Endothelial cell of umbilical vein (primary cell): ENCODE data around the gene STK10. TPM values are rescaled to one million over a fixed set of nuclear protein-coding genes. Genes with fewer than 3 reads are reported as not detected.

Source experiments
- BruUV-seq: library from RNA; stranded (reverse); fragments of 400-500 nt; replicated peaks from 2 replicates; lab custom pipeline; 2021; lab: Mats Ljungman, UMichigan
- CTCF ChIA-PET: fragments of 300-600, 350-600 bp; sonication (Branson Sonifier 250); formaldehyde crosslinking; loops from one replicate; lab custom pipeline; 2021; ENCODE audit warnings: antibody characterized with exemption, inconsistent platforms; lab: Charles Lee
- POLR2A ChIA-PET: fragments of 300-600, 350-600 bp; sonication (Branson Sonifier 250); formaldehyde crosslinking; loops from one replicate; lab custom pipeline; 2021; ENCODE audit warnings: antibody characterized with exemption, inconsistent platforms; lab: Charles Lee
- DNase-seq: peaks from one replicate; pipeline ENCODE4 v3.0.0-alpha.2; 2011; ENCODE audit warnings: low read depth, low spot score
- FAIRE-seq: peaks from 2 replicates; lab custom pipeline; 2011; peaks lifted over from hg19 to GRCh38; lab: Jason Lieb, UNC
- H2AFZ ChIP-seq: 2 replicates; pipeline ENCODE4 v1.6.0; 2012; ENCODE audit warnings: low read depth, low read length, control low read depth, inconsistent platforms
- H3K27ac ChIP-seq: 2 replicates; pipeline ENCODE4 v1.5.1; 2011; ENCODE audit warnings: low read depth, mild to moderate bottlenecking, control low read depth, low read length, moderate library complexity; ENCODE audit not compliant: insufficient read depth
- H3K27me3 ChIP-seq, 2 experiments: 2 replicates each; pipeline versions ENCODE4 v1.6.0 to v1.6.1; 2011; ENCODE audit warnings: low read length in 2 of 2, mixed read lengths in 1 of 2; ENCODE audit not compliant: control insufficient read depth in 2 of 2, insufficient read depth in 2 of 2
- H3K36me3 ChIP-seq, 2 experiments: 2 replicates in 1 of 2; 3 replicates in 1 of 2; pipeline ENCODE4 v1.5.1; 2011; ENCODE audit warnings: low read length in 2 of 2, mild to moderate bottlenecking in 1 of 2, moderate library complexity in 1 of 2; ENCODE audit not compliant: control insufficient read depth in 2 of 2, insufficient read depth in 2 of 2; ENCODE audit errors: extremely low read depth in 1 of 2
- H3K4me1 ChIP-seq: 3 replicates; pipeline ENCODE4 v1.5.1; 2011; ENCODE audit warnings: mild to moderate bottlenecking, low read length; ENCODE audit not compliant: control insufficient read depth, insufficient read depth; ENCODE audit errors: extremely low read depth
- H3K4me2 ChIP-seq: 2 replicates; pipeline ENCODE4 v1.6.1; 2011; ENCODE audit warnings: low read length, control low read depth, mixed read lengths; ENCODE audit not compliant: insufficient read depth
- H3K4me3 ChIP-seq, 3 experiments: fragments of 200-600 bp in 1 of 3; sonication (generic), shearing (Covaris generic) in 1 of 3; replicated peaks in 1 of 3; 2 replicates each; pipeline ENCODE4 v1.5.1; 2011 to 2016; ENCODE audit warnings: control low read depth in 3 of 3, low read length in 3 of 3, mild to moderate bottlenecking in 2 of 3, inconsistent platforms in 1 of 3, low read depth in 1 of 3, moderate library complexity in 1 of 3; ENCODE audit not compliant: insufficient read depth in 1 of 3
- H3K79me2 ChIP-seq: 2 replicates; pipeline ENCODE4 v1.6.0; 2012; ENCODE audit warnings: low read length, inconsistent platforms; ENCODE audit not compliant: control insufficient read depth, insufficient read depth
- H3K9ac ChIP-seq: replicated peaks from 2 replicates; pipeline ENCODE3; 2011; ENCODE audit warnings: low read length, control low read depth; ENCODE audit not compliant: insufficient read depth; ENCODE audit errors: extremely low read depth
- H3K9me1 ChIP-seq: replicated peaks from 3 replicates; pipeline ENCODE4 v1.6.0; 2011; ENCODE audit warnings: mild to moderate bottlenecking, low read length; ENCODE audit not compliant: control insufficient read depth, insufficient read depth; ENCODE audit errors: extremely low read depth
- H3K9me3 ChIP-seq: replicated peaks from 2 replicates; pipeline ENCODE4 v1.5.1; 2012; ENCODE audit warnings: low read length, inconsistent platforms; ENCODE audit not compliant: control insufficient read depth, insufficient read depth
- H4K20me1 ChIP-seq: replicated peaks from 2 replicates; pipeline ENCODE3; 2011; ENCODE audit warnings: mild to moderate bottlenecking, low read length; ENCODE audit not compliant: control insufficient read depth, insufficient read depth; ENCODE audit errors: extremely low read depth
- EZH2 ChIP-seq: IDR thresholded peaks from 2 replicates; pipeline ENCODE4 v1.6.1; 2012; ENCODE audit warnings: borderline replicate concordance, low read depth, mild to moderate bottlenecking, moderate library complexity, low read length, inconsistent platforms; ENCODE audit not compliant: severe bottlenecking
- FOS ChIP-seq: IDR thresholded peaks from 2 replicates; pipeline ENCODE4 v1.6.1; 2011; ENCODE audit warnings: mild to moderate bottlenecking, low read length, moderate library complexity, borderline replicate concordance; ENCODE audit not compliant: insufficient read depth
- GATA2 ChIP-seq: IDR thresholded peaks from 2 replicates; pipeline ENCODE4 v1.7.0; 2011; ENCODE audit warnings: low read depth, mild to moderate bottlenecking, moderate library complexity, mixed read lengths, low read length; ENCODE audit not compliant: insufficient read length, insufficient read depth
- JUN ChIP-seq: IDR thresholded peaks from 2 replicates; pipeline ENCODE4 v1.6.1; 2011; ENCODE audit warnings: borderline replicate concordance, low read depth; ENCODE audit not compliant: insufficient read length, insufficient read depth
- MAX ChIP-seq: IDR thresholded peaks from 2 replicates; pipeline ENCODE4 v1.6.1; 2011; ENCODE audit not compliant: insufficient read depth, insufficient read length
- MYC ChIP-seq: IDR thresholded peaks from one replicate; pipeline ENCODE4 v1.6.1; 2011; ENCODE audit warnings: mild to moderate bottlenecking, low read depth, low read length
- POLR2A ChIP-seq: IDR thresholded peaks from 2 replicates; pipeline ENCODE4 v1.6.1; 2012; ENCODE audit warnings: low read depth, mild to moderate bottlenecking, control low read depth, low read length
- POLR2AphosphoS5 ChIP-seq: IDR thresholded peaks from 2 replicates; pipeline ENCODE4 v1.6.1; 2012; ENCODE audit warnings: low read depth, mild to moderate bottlenecking, control low read depth, low read length, moderate library complexity; ENCODE audit not compliant: insufficient read depth
- dilution Hi-C: fragments of 300-500 bp; cut with MboI; formaldehyde crosslinking; loops from one replicate; pipeline ENCODE4 v1.15.0; 2019; ENCODE audit warnings: low sequenced_read_pairs; ENCODE audit not compliant: extremely low pct_ligation_motif_present
- intact Hi-C: fragments of 100-400 bp; cut with micrococcal nuclease; formaldehyde crosslinking; loops from one replicate; pipeline ENCODE4 v1.10.0; 2022
- polyA plus RNA-seq, 4 experiments: library from polyadenylated mRNA; depleted of rRNA in 3 of 4; stranded (reverse) in 3 of 4; unstranded in 1 of 4; fragments of >200 nt; gene quantifications; 2 replicates each; pipeline versions ENCODE4 v1.2.1 to v1.2.3, GENCODE V29; 2011 to 2012; ENCODE audit warnings: missing spikeins in 1 of 4
- total RNA-seq: library from RNA; stranded (reverse); gene quantifications from 2 replicates; pipeline ENCODE4 v1.2.3, GENCODE V29; 2021
- TF ChIP-seq, protein P1 (sequence below), 2 donors: IDR thresholded peaks; 1 replicate in 1 of 2; 2 replicates in 1 of 2; pipeline ENCODE4 v1.5.1; 2011; ENCODE audit warnings: low read length in 2 of 2, mild to moderate bottlenecking in 2 of 2, moderate library complexity in 2 of 2, control low read depth in 1 of 2, inconsistent platforms in 1 of 2, low read depth in 1 of 2; ENCODE audit not compliant: insufficient read depth in 1 of 2; ENCODE audit errors: extremely low read depth in 1 of 2

STK10 gene
- total and polyA plus RNA-seq, 2 donors (not counting 3 experiments of a cell fraction or from before 2014, with no cell fraction given) = 16.9 to 47.2 TPM

DNA sequence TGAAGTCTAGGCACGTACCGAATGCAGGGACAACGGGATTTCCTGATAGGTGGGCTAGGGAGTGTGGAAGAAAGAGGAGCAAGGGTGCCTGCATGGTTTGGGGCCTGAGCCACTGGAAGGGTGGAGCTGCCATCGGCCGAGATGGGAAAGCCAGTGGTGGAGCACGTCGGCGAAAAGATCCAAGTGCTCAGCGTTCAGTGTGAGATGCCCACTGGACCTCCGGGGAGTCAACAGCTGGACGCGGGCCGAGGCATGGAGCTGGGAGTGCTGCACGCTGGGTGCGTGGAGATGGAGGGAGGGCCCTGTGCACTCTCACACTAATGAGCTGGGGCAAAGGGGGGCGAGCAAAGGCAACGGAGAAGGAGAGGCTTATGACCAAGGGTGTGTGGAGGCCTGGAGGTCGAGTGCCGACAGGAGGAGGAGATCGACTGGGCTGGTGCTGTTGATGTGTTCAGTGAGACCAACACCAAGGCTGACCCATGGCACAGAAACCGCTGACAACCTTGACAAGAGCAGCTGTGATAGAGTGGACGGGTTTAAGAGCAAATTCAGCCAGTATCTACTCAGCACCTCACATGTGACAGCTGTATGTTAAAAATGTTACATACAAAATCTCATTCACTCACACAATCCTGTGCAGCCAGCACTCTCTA lies 85.7 kb downstream of the STK10 start:
- no peak overlapping the region for H3K9ac ChIP-seq
- H3K27ac ChIP-seq = no peak overlapping the region
- no TSS peak for BruUV-seq
- H3K4me1 ChIP-seq = peaks cover 18% of the 10 kb centered on the region
- H3K79me2 ChIP-seq = no peaks in the 10 kb centered on the region
- no peak overlapping the region for H2AFZ ChIP-seq
- dilution Hi-C loops (no loop called here), intact Hi-C loops (loop anchor here (2.0 to 5.0 kb wide), 4 partner anchors 45 to 350 kb away; partner anchors contain the start of gene FBXW11)
- TF ChIP-seq MAX (no peak), POLR2AphosphoS5 (no peak), JUN (no peak), POLR2A (no peak), FOS (no peak), GATA2 (no peak), EZH2 (no peak), MYC (no peak)
- TF ChIP-seq, protein P1, sequence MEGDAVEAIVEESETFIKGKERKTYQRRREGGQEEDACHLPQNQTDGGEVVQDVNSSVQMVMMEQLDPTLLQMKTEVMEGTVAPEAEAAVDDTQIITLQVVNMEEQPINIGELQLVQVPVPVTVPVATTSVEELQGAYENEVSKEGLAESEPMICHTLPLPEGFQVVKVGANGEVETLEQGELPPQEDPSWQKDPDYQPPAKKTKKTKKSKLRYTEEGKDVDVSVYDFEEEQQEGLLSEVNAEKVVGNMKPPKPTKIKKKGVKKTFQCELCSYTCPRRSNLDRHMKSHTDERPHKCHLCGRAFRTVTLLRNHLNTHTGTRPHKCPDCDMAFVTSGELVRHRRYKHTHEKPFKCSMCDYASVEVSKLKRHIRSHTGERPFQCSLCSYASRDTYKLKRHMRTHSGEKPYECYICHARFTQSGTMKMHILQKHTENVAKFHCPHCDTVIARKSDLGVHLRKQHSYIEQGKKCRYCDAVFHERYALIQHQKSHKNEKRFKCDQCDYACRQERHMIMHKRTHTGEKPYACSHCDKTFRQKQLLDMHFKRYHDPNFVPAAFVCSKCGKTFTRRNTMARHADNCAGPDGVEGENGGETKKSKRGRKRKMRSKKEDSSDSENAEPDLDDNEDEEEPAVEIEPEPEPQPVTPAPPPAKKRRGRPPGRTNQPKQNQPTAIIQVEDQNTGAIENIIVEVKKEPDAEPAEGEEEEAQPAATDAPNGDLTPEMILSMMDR (IDR thresholded peaks at IDR 0.05; ENCODE audit: extremely low read depth in 1 of 2, insufficient read depth in 1 of 2, low read depth in 1 of 2, low read length in 2 of 2) = no peak
- no peaks in the 10 kb centered on the region for H3K9me1 ChIP-seq
- FAIRE-seq (no peak), DNase-seq (no peak)
- no peak overlapping the region for H3K4me3 ChIP-seq
- no peak overlapping the region for H3K4me2 ChIP-seq
- H3K36me3 ChIP-seq = peaks cover 0 to 3% of the 10 kb centered on the region in 2 experiments
- no peaks in the 10 kb centered on the region for H3K27me3 ChIP-seq
- H3K9me3 ChIP-seq = no peaks in the 10 kb centered on the region
- ChIA-PET CTCF (interaction anchor here (1.3 to 7.0 kb wide), 5 partner anchors 43 to 191 kb away, joined by 3 to 142 read pairs (median 9); partner anchors contain the start of genes STK10 and UBTD2), POLR2A (no interaction called here)
- H4K20me1 ChIP-seq = no peaks in the 10 kb centered on the region
